Activated naive CD4-positive, alpha-beta T cell treated with anti-CD3 and anti-CD28 coated beads, Interleukin-2, amount 50 U/mL, for 16 hours (primary cell): ENCODE measurements around the gene MSI1.
"Not testable (repeated sequence)": the region's sequence is repeated elsewhere in the genome, so short reads cannot be mapped to it uniquely, and the experiment has no call there.

Source experiments
- DNase-seq: peaks from one replicate; pipeline ENCODE4 v3.0.0-alpha.2; 2020

The MSI1 gene

DNA sequence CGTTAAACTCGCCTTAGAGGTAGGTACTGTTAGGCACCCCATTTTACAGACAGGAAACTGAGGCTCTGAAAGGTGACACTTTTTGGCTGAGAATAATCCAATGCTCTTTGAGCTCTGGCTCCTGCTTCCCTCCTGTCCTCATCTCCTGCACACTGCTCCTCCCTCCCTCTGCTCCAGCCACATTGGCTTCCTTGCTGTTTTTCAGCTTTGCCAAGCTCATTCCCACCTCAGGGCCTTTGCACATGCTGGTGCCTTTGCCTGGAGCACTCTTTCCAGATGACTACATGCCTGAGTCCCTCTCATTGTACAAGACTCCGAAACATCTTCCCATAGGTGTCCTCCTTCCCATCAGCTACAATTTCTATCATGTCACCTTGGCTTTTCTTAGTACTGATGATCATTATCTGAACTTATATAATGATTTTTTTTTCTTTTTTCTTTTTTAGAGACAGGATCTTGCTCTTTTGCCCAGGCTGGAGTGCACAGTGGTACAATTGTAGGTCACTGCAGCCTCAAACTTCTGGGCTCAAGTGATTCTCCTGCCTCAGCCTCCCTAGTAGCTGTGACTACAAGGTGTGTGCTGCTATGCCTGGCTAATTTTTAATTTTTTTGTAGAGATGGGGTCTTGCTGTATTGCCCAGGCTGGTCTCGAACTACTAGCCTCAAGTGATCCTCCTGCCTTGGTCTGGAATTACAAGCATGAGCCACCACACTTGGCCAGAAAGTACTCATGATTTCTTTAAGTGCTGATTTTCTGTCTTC lies 15.2 kb downstream of the MSI1 start:
- no peak for DNase-seq

DNA sequence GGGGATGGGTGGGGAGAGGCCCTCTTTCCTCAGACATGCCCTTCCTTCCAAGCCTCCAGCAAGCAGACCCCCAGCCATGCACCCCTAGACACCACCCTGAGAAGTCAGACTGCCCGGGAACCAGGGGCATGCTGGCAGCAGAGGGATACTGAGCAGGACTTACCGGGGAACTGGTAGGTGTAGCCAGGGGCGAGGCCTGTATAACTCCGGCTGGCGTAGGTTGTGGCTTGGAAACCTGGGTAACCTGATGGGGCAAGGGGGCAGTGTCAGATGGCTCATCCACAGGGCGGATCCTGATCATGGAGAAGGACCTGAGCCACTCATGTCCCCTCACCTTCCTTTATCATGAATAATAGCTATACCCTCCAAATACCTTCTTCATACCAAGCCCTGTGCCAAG lies 15.8 kb downstream of the MSI1 start:
- no peak for DNase-seq

DNA sequence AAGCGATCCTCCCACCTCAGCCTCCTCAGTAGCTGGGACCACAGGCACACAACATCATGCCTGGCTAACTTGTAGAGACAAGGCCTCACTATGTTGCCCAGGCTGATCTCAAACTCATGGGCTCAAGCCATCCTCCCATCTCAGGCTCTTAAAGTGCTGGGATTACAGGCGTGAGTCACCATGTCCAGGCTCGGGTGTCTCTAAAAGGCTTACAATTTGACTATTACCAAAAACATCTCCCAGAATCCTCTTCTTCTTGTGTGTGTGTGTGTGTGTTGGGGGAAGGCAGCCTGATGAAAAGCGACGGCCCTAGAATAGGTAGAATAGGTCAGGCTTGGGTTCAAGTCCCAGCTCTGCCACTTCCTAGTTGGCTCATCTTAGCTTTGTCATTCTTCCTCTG lies 16.8 kb downstream of the MSI1 start:
- no peak for DNase-seq

DNA sequence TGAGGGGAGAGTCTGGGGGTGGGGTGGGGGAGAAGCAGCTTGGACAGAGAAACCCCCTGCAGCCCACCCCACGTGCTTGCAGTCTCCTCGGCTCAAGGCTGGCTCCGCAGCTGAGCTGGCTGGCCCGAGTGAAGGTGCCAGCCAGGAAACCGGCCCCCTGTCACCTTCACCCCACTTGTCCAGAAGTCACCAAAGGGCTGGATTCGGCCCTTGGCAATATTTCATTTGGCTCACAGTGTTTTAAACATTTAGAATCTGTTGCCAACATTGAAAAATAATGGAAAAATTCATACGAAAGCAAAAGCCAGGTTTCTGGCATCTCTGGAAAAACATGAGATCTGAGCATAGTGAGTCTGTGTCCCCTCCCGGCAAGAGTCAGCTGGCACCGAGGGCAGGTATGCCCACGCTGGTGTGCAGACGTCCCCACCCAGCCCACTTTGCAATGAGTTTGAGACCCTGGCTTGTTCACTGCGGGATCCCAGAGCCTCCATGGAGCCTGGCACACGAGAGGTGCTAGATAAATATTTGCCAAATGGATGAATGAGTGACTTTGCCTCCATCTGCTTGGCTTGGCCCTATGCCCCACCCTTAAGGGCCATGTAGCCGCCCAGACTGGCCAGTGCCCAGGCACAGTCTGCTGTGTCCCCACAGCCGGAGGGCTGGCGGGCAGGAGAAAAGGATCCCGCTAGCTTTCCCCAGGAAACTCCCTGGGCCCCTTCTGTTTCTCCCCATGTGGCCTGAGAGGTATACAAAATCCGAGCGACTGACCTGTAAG lies 18.2 kb downstream of the MSI1 start:
- no peak for DNase-seq

GRCh38 chr12:120347766-120348165 lies 21.2 kb downstream of the MSI1 start:
- no peak for DNase-seq

GRCh38 chr12:120346681-120347080 lies 22.3 kb downstream of the MSI1 start:
- no peak for DNase-seq

GRCh38 chr12:120346031-120346430 lies 22.9 kb downstream of the MSI1 start:
- no peak for DNase-seq

GRCh38 chr12:120343692-120344091 lies 25.3 kb downstream of the MSI1 start:
- DNase-seq: no peak

- DNase-seq: no peak
Measured at GRCh38 chr12:120343039-120343537, 25.9 kb downstream of the MSI1 start.

DNA sequence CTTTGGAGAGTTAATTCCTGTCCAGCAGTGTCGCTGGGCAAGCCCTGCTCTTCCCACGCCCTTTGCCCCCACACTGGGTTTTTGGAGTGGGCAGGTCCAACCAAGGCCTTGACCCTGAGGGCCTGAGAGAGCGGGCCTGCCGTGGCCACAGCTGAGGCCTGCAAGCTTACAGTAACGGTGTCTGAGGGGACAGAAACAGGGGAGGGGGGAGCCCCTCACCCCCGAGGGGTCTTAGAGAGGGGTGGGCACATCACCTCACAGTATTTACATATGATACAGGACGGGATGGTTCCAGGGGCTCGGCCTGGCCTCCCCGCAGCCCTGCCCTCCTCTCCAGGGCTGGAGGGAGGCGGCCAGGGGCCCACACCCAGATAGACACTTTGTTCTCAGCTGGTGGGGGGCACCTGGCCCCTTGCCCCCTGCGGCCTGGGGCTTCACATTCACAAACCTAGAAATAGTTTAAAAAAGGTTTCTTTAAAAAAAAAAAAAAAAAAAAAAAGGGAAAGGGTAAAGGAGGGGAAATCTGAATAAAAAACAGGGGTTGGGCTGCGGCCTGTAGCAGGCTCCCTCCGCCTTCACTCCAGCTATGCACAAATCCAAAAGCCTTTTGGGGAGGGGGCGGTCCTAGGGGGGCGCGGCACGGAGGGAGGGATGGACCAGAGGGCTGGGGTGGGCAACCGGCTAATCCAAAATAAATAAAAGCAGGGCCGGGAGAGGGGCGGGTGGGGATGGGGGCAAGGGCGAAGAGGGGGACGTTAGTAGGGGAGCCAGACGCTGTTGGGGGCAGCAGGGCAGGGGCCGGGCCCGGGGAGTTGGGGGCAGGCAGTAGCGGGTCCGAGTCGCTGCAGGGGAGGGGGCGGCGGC lies 26.6 kb downstream of the MSI1 start:
- no peak for DNase-seq

DNA sequence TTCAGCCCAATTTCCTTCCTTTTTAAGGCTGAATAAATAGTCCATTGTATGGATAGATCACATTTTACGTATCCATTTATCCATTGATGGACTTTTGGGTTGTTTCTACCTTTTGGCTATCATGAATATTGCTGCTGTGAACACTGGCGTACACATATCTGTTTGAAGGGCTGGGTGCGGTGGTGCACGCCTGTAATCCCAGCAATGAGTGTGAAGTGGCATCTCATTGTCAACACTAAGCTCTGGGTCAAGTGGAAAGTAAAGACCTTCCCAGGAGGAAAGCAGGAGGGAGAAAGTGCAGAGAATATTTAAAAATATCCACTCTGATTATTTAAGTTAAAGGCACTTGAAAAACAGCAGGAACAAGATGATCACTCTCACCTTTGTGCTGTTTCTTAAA lies 29.7 kb downstream of the MSI1 start:
- DNase-seq: no peak

DNA sequence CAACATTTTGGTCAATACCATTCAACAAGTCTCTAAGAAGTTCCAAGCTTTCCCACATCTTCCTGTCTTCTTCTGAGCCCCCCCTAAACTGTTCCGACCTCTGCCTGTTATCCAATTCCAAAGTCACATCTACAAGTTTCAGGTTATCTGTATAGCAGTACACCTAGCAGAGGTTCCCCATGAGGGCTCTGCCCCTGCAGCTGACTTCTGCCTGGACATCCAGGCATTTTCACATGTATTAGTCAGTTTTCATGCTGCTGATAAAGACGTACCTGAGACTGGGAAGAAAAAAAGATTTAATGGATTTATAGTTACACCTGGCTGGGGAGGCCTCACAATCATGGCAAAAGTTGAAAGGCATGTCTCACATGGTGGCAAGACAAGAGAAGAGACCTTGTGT lies 31.2 kb downstream of the MSI1 start:
- no peak for DNase-seq

- DNase-seq: not testable (repeated sequence)
Measured at GRCh38 chr12:120336392-120336791, 32.6 kb downstream of the MSI1 start.

DNA sequence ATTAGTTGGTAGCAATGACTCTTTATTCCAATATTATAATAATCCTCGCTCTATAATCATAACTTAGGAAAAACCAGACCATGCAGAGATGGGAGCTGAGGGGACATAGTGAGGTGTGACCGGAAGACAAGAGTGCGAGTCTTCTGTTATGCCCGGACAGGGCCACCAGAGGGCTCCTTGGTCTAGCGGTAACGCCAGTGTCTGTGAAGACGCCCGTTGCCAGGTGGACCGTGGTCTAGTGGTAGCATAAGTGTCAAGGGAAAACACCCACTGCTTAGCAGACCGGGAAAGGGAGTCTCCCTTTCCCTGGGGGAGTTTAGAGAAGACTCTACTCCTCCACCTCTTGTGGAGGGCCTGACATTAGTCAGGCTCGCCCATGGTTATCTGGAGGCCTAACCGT lies 33.5 kb downstream of the MSI1 start:
- DNase-seq: peak; percentile 23

DNA sequence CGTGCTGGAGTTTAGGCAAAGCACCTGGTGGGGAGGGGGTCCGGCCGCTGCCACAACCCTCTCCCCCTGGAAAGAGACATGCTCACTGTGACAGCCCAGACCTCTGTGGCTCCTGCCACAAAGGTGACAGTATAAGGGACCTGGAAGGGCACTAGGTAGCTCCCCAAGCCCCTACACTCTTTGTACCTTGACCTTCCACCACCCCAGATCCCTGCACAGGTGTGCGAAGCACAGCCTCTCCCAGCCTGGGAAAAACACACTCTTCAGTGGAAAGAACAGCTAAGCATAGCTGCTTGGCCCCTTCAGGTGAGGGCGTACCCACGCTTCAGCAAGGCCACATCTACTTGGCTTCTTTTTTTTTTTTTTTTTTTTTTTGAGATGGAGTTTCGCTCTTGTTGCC lies 36.4 kb downstream of the MSI1 start:
- no peak for DNase-seq

GRCh38 chr12:120332041-120332440 lies 36.9 kb downstream of the MSI1 start:
- DNase-seq: no peak

DNA sequence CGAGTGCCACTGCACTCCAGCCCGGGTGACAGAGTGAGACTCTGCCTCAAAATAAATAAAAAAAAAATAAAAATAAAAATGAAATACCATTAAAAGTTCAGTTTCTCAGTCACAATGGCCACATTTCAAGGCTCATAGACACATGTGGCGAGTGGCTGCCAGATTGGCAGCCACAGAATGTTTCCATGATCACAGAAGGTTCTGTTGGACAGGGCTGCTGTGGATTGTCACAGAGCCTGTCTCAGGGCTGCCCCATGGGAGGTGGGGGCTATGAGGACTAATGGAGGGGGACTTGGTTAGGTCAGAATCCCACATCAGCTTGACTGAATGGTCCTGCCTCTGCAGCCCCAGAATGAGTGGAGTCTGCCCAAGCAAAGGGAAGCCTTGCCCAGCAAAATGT lies 37.6 kb downstream of the MSI1 start:
- no peak for DNase-seq

GRCh38 chr12:120328228-120328627 lies 40.7 kb downstream of the MSI1 start:
- no peak for DNase-seq

DNA sequence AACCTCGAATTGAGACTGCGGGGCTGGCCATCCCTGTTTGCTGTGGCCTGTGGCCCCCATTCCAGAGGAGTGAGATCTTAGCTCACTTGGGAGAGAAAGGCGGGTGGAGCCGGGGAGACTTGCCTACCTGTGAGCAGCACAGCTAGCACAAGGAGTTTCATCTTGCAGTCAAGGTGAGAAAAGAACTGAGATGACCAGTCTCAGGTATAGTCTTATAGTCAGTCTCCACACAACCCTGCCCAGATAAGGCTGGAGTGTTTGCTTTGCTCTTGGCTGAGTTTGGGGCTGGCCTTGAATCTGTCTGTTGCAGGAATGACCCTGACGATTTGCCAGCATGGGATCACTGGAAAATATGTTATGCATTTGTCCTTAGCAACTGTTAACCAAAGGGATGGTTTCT lies 41.4 kb downstream of the MSI1 start, which contains the start of gene PLA2G1B:
Gene PLA2G1B, minus strand, starts transcription at position 187 of the 400 bp plus-strand sequence. Its CDS starts 26 bp downstream, at position 161.
- DNase-seq: no peak

GRCh38 chr12:120324841-120325417 lies 44.0 kb downstream of the MSI1 start:
- DNase-seq: no peak

DNA sequence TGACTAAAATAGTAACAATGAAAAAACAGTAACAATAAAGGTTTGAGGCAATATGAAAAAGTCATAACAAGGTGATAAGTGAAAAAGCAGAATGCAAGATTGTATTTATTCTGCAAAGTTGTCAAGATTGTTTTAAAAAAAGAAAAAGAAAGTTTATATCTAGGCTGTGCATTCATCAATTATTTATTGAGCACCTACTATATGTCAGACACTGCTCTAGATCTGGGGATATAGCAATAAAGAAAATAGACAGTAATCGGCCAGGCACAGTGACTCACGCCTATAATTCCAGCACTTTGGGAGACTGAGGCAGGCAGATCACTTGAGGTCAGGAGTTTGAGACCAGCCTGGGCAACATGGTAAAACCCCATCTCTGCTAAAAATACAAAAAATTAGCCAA lies 45.2 kb downstream of the MSI1 start:
- DNase-seq: no peak

GRCh38 chr12:120321382-120322202 lies 47.4 kb downstream of the MSI1 start:
- no peak for DNase-seq
